Progenitor cell of endocrine pancreas (in vitro differentiated cells): Measurements from ENCODE around the gene DENND1B. TPM values are rescaled to one million over a fixed set of nuclear protein-coding genes. Genes with fewer than 3 reads are reported as not detected.
"Not testable (repeated sequence)": the region's sequence is repeated elsewhere in the genome, so short reads cannot be mapped to it uniquely, and the experiment has no call there.

Experiments used
- DNase-seq: peaks from one replicate; pipeline ENCODE4 v3.0.0; 2021; ENCODE audit warnings: low spot score; ENCODE audit not compliant: unreplicated experiment
- H3K27ac Mint-ChIP-seq: 2 replicates; pipeline ENCODE4 v1.8.0; 2021; ENCODE audit warnings: mild to moderate bottlenecking, moderate library complexity, mixed read lengths
- H3K27me3 Mint-ChIP-seq: 2 replicates; pipeline ENCODE4 v1.8.0; 2021; ENCODE audit warnings: mixed read lengths
- H3K36me3 Mint-ChIP-seq: 2 replicates; pipeline ENCODE4 v1.8.0; 2022; ENCODE audit warnings: mixed read lengths; ENCODE audit not compliant: insufficient read depth
- H3K4me1 Mint-ChIP-seq: 2 replicates; pipeline ENCODE4 v1.8.0; 2021; ENCODE audit warnings: low read depth, mixed read lengths
- H3K4me3 Mint-ChIP-seq: 2 replicates; pipeline ENCODE4 v1.8.0; 2021; ENCODE audit warnings: low read depth, mild to moderate bottlenecking, moderate library complexity, mixed read lengths
- H3K9me3 Mint-ChIP-seq: 2 replicates; pipeline ENCODE4 v1.8.0; 2021; ENCODE audit warnings: low read depth, mixed read lengths
- total RNA-seq: library from RNA; stranded (reverse); gene quantifications from 2 replicates; pipeline ENCODE4 v1.2.1, GENCODE V29; 2021
- TF ChIP-seq, protein P1 (sequence below): fragments of 200-600 bp; sonication (generic); IDR thresholded peaks from one replicate; pipeline ENCODE4 v1.5.0; 2021; ENCODE audit warnings: antibody characterized with exemption, mild to moderate bottlenecking; ENCODE audit not compliant: unreplicated experiment

Gene DENND1B
- total RNA-seq, 1 donor from 2014 or later = 15.7 TPM

GRCh38 chr1:197725044-197725443, 50.2 kb downstream of the DENND1B start:
- H3K4me3 Mint-ChIP-seq = no peak overlapping the region
- DNase-seq = no peak
- H3K27me3 Mint-ChIP-seq = no peaks in the 10 kb centered on the region
- no peak overlapping the region for H3K27ac Mint-ChIP-seq
- peaks cover 37% of the 10 kb centered on the region for H3K9me3 Mint-ChIP-seq
- peaks cover 24% of the 10 kb centered on the region for H3K36me3 Mint-ChIP-seq
- no peaks in the 10 kb centered on the region for H3K4me1 Mint-ChIP-seq
- TF ChIP-seq, protein P1, sequence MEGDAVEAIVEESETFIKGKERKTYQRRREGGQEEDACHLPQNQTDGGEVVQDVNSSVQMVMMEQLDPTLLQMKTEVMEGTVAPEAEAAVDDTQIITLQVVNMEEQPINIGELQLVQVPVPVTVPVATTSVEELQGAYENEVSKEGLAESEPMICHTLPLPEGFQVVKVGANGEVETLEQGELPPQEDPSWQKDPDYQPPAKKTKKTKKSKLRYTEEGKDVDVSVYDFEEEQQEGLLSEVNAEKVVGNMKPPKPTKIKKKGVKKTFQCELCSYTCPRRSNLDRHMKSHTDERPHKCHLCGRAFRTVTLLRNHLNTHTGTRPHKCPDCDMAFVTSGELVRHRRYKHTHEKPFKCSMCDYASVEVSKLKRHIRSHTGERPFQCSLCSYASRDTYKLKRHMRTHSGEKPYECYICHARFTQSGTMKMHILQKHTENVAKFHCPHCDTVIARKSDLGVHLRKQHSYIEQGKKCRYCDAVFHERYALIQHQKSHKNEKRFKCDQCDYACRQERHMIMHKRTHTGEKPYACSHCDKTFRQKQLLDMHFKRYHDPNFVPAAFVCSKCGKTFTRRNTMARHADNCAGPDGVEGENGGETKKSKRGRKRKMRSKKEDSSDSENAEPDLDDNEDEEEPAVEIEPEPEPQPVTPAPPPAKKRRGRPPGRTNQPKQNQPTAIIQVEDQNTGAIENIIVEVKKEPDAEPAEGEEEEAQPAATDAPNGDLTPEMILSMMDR = no peak

GRCh38 chr1:197715806-197716205, 59.5 kb downstream of the DENND1B start:
- H3K4me1 Mint-ChIP-seq = peaks cover 6% of the 10 kb centered on the region
- TF ChIP-seq, protein P1 = no peak
- H3K27ac Mint-ChIP-seq = no peak overlapping the region
- H3K27me3 Mint-ChIP-seq = no peaks in the 10 kb centered on the region
- DNase-seq = no peak
- H3K36me3 Mint-ChIP-seq = peaks cover 1% of the 10 kb centered on the region
- H3K4me3 Mint-ChIP-seq = no peak overlapping the region
- no peaks in the 10 kb centered on the region for H3K9me3 Mint-ChIP-seq

DNA sequence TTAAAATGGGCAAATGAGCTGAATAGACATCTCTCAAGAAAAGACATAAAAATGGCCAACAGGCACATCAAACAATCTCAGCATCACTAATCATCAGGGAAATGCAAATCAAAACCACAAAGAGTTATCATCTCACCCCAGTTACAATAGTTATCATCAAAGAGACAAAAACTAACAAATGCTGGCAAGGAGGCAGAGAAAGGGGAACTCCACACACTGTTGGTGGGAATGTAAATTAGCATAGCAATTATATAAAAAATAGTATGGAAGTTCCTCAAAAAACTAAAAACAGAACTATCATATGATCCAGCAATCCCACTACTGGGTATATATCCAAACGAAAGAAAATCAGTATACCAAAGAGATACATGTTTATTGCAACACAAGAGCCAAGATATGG, 68.7 kb downstream of the DENND1B start:
- H3K27me3 Mint-ChIP-seq = no peaks in the 10 kb centered on the region
- no peak for DNase-seq
- TF ChIP-seq, protein P1 = no peak
- peaks cover 6% of the 10 kb centered on the region for H3K36me3 Mint-ChIP-seq
- H3K27ac Mint-ChIP-seq = no peak overlapping the region
- peak overlapping the region; percentile 33 for H3K4me3 Mint-ChIP-seq
- peaks cover 11% of the 10 kb centered on the region for H3K9me3 Mint-ChIP-seq
- H3K4me1 Mint-ChIP-seq = no peaks in the 10 kb centered on the region

DNA sequence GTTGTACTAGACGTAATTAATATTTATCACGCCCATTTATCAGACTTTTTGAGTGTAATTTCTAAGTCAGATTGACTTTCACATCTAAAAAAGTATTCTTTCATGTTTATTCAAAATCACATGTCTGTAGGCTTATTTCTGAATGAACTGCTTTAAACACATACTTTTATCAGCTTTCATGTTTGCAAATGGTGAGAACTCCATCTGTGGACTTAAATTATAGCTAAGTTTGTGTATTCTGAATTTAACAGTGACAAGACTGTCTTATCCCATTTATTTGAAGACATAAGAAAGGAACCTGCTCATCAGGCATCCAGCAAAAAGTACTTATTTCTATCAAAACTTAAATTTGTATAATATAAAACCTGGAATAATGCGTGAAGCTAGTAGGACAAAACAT, 69.3 kb downstream of the DENND1B start:
- Mint-ChIP-seq H3K4me3 (no peak overlapping the region), H3K36me3 (peaks cover 8% of the 10 kb centered on the region), H3K27ac (no peak overlapping the region), H3K27me3 (no peaks in the 10 kb centered on the region), H3K4me1 (no peaks in the 10 kb centered on the region), H3K9me3 (peaks cover 13% of the 10 kb centered on the region)
- TF ChIP-seq, protein P1 = no peak
- no peak for DNase-seq

- H3K9me3 Mint-ChIP-seq = peaks cover 21% of the 10 kb centered on the region
- H3K36me3 Mint-ChIP-seq = peaks cover 15% of the 10 kb centered on the region
- not testable (repeated sequence) for H3K27ac Mint-ChIP-seq, H3K4me1 Mint-ChIP-seq, H3K4me3 Mint-ChIP-seq, DNase-seq, H3K27me3 Mint-ChIP-seq
Measured at GRCh38 chr1:197700688-197701087, 74.6 kb downstream of the DENND1B start.

DNA sequence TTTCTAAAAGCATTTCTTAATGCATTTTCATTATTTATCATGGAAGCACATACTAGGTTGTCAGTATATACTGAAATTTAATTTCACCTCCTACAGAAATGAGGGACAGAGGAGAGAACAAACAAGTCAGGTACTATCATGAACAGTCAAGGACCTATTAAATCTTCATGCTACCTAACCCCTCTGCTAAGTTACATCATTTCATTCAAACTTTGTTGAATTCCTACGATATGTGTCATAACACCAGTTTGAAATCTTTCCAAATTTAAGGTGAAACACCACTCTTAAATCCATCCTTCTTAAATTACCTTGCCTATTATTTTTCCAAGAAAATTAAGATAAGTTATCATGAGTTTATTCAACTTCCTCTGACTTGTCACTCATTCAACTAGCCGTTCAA, 78.9 kb downstream of the DENND1B start:
- Mint-ChIP-seq H3K9me3 (peaks cover 21% of the 10 kb centered on the region), H3K4me3 (no peak overlapping the region), H3K27me3 (no peaks in the 10 kb centered on the region), H3K27ac (no peak overlapping the region), H3K4me1 (peaks cover 6% of the 10 kb centered on the region), H3K36me3 (peaks cover 14% of the 10 kb centered on the region)
- DNase-seq = no peak
- TF ChIP-seq, protein P1 = no peak
